NCI-H2227 treated with DMSO at 0.1 percent for 48 hours (cell line): ENCODE data around the gene SCN3A.
A peak's percentile ranks its signal among the peaks of the same experiment; 100 is the strongest.

ENCODE experiments used
- DNase-seq: peaks from one replicate; lab custom pipeline; 2025; lab: John Stamatoyannopoulos, UW

SCN3A gene

DNA sequence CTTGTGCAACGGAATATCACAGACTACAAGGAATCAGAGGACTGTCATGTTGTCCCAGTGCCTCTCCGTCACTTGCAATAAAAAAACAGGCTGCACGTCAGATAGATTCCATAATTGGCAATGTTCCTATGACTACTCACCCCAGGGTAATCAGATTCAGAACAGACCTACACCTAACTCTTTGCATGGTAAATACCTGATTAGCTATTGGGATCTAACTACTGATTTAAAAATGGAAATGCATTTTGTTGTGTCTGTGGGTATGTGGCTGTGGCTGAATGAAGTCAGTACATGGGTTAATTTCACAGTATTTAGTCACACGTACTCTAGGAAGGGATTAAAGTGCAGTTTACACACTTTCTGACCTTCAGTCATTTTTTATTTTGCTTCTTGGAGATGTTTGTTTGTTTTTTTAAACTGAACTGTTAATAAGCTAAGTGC is 91.7 kb downstream of the SCN3A start:
- DNase-seq, result no peak

- DNase-seq, result no peak
Observed at GRCh38 chr2:165110394-165110793, 93.5 kb downstream of the SCN3A start.

- DNase-seq, result no peak
Observed at GRCh38 chr2:165109915-165110314, 93.9 kb downstream of the SCN3A start.

DNA sequence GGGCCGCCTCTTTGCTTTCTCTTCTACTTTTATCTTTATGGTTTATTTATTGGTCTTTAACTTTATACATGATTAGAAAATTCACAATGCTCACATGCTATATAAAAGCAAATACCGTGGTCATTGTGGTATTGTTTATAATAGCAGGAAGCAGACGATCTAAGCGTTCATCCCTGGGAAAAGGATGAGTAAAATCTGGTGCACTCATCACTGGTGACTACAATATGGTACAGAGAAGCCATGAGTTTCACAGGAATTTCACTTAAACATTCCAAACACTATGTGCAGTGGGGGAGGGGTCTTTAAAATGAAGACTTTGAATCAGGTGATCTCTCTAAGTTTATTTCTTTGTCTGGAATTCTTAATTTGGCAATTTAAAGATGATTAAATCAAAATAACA is 97.9 kb downstream of the SCN3A start:
- no peak for DNase-seq

- no peak for DNase-seq
Observed at GRCh38 chr2:165087933-165088901, 115.6 kb downstream of the SCN3A start.

DNA sequence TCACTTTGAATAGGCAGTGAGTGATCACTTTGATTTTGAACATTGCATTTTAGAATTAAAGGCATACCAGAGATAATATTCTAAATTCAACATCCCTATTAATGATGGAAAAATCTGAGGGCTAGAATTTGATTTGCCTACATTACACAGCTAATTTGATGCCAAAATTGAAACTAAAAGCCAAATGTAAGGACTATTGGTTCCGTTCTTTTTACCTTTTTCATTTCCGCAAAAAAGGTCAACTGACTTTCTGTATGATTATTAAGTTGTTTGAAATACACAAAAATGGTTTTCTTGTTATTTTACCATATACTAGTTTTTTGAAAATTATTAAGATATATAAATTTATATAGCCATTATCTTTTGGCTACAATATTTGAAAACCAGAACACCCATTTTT is 117.5 kb downstream of the SCN3A start:
- no peak for DNase-seq

- no peak for DNase-seq
Observed at GRCh38 chr2:165083326-165083725, 120.5 kb downstream of the SCN3A start.

DNA sequence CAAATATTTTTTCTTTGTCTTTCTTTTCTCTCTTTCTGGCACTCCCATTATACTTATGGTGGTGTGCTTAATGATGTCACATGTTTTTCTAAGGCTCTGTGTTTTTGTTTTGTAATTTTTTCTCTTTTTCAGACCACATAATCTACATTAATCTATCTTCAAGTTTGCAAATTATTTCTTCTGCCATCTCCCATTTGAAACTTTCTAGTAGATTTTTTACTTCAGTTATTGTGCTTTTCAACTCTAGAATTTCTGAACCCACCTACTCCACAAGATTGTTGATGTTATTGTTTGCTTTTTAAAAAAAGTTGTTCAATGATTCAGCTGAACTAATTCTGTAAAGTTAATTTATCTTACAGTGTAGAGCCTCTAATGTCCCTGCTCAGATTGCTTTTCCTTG is 121.4 kb downstream of the SCN3A start:
- no peak for DNase-seq

DNA sequence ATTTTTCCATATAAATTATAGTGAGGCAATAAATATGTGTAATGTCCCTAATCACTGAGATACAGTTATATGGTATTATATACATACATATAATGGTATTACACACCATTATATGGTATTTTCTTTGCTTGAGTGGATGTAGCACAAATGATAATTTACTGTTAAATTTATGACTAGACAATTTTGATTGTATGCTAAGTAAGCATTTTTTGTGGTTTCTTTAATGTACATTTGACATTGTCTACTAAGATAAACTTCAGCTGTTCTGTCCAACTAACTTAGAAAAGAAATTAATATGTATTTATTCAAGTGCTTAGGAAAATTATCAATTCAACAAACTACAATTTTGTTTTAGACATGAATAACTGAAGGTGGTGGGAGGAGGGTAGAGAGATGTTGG is 122.6 kb downstream of the SCN3A start:
- DNase-seq, result no peak

DNA sequence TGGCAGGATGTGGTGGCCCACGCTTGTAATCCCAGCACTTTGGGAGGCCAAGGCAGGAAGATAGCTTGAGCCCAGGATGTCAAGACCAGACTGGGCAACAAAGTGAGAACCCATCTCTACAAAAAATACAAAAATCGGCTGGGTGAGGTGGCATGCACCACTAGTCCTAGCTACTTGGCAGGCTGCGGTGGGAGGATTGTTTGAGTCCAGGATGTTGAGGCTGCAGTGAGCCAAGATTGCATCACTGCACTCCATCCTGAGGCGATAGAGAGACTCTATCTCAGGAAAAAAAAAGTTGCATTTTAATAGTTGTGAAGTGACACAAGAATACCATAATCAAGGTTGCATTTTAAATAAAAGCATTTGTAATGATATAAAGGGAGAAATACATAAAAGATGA is 124.4 kb downstream of the SCN3A start:
- DNase-seq, result no peak

DNA sequence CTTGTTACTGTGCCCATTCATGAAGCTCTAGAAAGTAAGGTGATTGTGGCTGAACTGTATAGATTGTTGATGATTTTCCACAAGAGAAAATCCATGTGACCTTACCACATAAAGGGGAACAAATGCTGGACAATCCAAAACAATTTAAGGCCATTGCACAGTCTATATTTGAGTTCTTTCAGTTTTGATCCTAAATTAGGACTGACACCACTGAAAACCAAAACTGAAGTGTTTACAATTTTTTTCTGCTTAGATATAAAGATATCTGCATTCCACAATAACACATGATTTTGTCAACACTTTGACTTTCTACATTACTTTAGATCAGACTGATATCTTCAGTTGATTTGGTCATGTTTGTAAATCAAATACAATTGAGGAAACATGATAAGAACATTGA is 124.9 kb downstream of the SCN3A start:
- DNase-seq, result no peak

GRCh38 chr2:165074884-165075283 is 129.0 kb downstream of the SCN3A start:
- no peak for DNase-seq

DNA sequence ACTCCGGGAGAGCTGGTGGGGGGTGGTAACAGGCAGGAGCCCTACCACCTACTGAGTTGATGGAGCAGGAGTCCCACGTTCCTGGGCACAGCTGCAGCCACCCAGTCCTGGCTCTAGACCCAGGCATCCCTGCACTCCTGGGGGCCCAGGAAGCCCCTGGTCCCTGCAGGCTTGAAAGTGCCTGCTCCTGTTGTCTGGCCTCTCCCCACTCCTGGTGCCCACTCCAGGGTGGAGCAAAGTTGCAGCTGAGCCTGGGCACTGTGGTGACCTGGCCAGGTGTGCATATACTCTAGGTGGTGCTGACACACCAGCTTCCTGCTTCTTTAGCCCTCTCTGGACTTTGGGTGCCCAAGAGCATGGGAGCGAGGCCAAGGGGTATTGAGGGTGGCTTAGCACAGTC is 129.5 kb downstream of the SCN3A start:
- no peak for DNase-seq

- peak; percentile 58 for DNase-seq
Observed at GRCh38 chr2:165070076-165070475, 133.8 kb downstream of the SCN3A start.

GRCh38 chr2:165069151-165069550 is 134.7 kb downstream of the SCN3A start:
- DNase-seq, result no peak

DNA sequence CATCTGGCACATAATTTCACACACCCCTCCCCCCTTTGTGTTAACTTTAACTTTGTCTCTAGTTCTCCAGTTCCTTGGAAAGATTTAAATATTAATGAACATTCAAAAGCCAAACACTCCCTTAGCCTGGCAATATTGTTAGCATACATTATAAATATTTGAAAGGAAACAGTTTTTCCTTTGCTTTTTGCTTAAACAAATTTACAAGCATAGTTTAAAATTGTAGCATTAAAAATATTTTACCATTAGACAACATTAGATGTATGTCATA is 135.4 kb downstream of the SCN3A start:
- no peak for DNase-seq

GRCh38 chr2:165067643-165068486 is 136.0 kb downstream of the SCN3A start:
- DNase-seq, result peak; percentile 98

GRCh38 chr2:165064743-165065142 is 139.1 kb downstream of the SCN3A start:
- no peak for DNase-seq

GRCh38 chr2:165060411-165060810 is 143.4 kb downstream of the SCN3A start:
- no peak for DNase-seq

DNA sequence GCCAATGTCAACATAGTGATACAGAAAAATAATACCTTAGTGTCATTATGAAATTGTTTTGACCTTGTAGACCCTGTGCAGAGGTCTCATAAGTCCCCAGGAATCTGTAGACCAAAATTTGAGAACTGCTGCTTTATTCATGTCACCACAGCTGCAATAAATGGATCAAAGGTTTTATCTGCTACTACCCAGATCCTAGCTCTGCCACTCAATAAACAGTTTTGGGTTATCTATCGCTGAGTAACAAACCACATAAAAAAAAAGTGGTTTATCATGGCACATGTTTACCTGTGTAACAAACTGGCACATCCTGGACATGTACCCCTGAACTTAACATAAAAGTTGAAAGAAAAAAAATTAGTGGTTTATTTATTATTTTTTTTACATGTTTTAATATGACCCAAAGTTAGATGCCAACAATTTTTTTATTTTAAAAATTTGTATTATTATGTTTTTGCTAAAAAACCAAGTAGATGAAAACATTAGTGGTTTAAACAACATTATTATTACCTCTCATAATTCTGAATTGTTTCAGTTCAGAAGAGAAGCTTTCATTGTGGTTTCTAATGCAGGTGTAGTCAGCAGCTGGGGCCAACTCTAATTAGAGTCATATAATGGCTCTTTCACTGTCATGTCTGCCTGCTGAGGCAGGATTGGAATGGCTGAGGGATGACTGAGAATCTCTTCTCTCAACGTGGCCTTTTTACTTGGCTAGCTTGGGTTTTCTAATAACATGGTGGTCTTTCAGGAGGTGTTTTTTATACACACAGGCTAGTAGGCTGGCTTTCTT is 145.2 kb downstream of the SCN3A start:
- no peak for DNase-seq

- DNase-seq, result no peak
Observed at GRCh38 chr2:165057931-165058330, 145.9 kb downstream of the SCN3A start.

- no peak for DNase-seq
Observed at GRCh38 chr2:165057308-165057707, 146.5 kb downstream of the SCN3A start.
